GM21526 (cell line): ENCODE measurements around the gene FAM107A.

Experiments
- ATAC-seq: cut with Tn5 transposase; IDR thresholded peaks from one replicate; pipeline ENCODE4 v1.9.1; 2021; ENCODE audit warnings: moderate library complexity; ENCODE audit not compliant: unreplicated experiment, low FRiP score

Gene FAM107A

GRCh38 chr3:58594117-58594516 lies 16.9 kb upstream of the FAM107A start:
- ATAC-seq, result no peak

GRCh38 chr3:58591517-58592510 lies 14.6 kb upstream of the FAM107A start:
- no peak for ATAC-seq

DNA sequence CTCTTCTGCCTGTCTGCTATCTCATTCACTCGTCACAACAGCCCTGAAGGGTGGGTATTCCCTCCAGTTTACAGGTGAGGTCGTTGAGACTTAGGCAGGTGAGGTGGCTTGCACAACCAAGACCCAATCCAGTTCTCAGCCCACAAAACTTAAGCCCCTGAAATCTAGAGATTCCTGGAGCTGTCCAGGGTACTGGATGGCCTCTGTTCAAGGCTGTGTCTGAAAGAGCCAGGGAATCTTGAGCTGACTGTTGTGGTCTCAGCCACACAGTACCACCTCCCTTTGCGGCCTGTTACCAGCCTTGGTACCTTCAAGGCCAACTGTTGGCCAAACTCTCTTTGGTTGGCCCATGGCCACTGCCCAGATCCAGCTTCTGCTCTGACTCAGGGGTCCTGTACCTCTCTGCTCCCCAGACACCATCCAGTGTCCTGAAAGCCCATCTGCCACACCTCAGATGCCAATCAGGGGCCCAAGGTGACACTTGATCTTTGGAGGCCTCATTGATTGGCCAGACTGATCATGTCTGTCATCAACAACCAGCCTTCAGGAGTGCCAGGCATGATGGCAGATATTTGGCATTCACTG lies 10.9 kb upstream of the FAM107A start:
- ATAC-seq, result no peak

GRCh38 chr3:58586776-58587192 lies 9.6 kb upstream of the FAM107A start:
- no peak for ATAC-seq

DNA sequence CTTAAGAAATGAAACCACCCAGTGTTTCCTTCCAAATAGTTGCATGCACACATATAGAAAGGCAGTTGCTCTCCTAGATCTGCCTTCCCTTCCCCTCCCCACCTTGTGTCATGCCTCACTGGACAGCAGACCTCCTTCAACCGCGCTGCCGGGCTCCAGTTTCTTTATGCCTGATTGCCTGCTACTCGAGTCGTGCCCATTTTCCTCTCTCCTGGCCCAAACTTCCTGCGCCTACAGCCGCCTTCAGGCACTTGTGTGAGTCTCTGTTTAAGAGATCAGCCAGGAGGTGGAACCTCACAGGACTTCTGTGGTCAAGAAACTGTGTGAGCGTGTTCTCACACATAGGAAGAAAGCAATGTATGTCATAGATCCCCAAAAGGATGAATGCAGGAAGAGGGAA lies 8.8 kb upstream of the FAM107A start:
- no peak for ATAC-seq

GRCh38 chr3:58585005-58585786 lies 8.0 kb upstream of the FAM107A start:
- no peak for ATAC-seq

- ATAC-seq, result no peak
Observed at GRCh38 chr3:58584690-58585004, 7.5 kb upstream of the FAM107A start.

- no peak for ATAC-seq
Observed at GRCh38 chr3:58581328-58582091, 4.3 kb upstream of the FAM107A start.

DNA sequence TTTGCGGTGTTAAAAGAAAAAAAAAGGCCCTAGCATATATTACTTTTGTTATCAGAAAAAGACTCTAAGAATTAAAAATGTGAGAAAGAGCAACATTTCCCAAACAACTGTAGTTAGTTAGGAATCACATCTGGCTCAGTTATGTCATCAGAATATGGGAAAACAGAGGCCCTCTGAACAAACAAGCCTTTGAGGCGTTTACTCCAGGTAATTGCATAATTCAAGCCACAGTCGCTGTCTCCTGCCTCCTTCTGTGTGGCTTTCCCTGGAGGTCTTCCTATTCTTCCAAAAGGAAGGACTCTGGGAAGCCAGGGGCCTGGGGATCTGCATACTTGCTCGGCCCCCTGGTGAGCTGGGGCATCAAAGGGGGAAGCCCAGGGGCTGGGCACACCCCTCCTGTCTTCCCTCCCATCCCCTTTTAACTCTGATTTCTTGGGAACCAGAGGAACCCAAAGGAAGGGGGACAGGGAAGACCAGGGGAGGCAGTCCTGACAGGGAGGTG lies 3.7 kb upstream of the FAM107A start:
- ATAC-seq, result no peak

GRCh38 chr3:58578873-58579272 lies 1.7 kb upstream of the FAM107A start:
- ATAC-seq, result no peak

DNA sequence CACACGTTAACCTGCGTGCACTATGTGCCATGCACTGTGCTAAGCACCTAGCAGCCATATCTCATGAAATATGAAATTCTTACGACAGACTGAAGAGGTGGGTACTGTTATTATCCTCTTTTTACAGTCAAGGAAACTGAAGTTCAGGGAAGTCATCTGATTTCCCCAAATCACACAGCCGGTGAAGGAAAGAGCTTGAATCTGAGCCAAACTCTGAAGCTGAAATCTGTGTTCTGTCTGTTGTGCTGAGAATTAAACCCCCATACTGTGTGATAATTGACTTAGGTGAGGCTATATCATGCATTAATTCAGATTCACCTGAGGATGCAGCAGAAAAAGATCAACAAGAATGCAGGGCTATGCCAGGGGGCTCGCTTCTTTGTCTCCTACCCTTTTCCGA lies 475 bp downstream of the FAM107A start:
- ATAC-seq, result no peak

DNA sequence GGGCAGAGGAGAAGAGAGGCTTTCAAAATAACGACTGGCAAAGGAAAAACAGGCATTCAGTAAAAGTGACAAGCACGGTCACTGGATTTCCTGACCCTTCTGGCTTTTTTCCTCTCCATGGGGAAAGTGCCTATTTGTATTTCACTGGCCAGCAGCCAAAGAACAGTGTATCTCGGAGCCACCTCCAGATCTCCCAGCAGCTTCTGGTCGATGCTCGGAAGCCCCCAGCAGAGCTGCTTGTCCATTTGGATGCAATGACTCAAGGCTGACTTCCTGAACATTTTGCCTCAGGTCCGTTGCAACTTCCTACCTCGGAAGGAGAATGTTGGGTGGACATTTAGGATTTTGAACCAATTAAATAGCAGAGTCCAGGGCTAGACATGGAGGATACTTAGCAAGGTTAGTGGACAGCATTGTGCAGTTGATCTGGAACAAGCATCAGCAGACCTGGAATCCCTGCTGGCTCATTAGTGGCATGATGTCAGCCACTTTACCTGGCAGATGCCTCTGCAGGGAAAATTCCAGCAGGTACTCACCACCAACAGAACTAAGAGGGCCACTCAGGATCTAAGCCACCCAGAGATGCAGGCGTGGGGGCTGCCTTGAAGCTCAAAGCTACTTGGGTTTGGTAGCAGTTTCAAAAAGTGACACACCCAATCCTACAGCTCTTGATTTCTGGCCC lies 1.1 kb downstream of the FAM107A start:
- no peak for ATAC-seq

GRCh38 chr3:58574682-58575081 lies 2.5 kb downstream of the FAM107A start:
- no peak for ATAC-seq

GRCh38 chr3:58574106-58574505 lies 3.1 kb downstream of the FAM107A start:
- ATAC-seq, result no peak

DNA sequence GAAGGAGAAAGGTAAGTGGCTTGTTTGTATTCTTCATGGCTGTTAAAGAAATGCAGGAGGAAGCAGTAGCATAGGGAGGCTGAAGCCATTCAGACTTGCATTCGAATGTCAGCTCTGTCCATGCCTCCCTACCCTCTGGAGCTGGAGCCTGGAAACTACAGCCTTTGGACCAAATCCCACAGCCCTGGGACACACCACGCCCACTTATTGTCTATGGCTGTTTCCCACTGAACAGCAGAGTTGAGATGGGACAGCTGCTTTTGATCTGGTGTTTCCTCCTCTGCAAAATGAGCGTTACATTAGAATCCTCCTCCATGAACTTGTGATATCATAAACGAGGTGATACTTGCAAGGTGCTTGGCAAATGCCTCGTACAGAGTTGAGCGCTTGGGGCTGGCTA lies 3.6 kb downstream of the FAM107A start:
- no peak for ATAC-seq

GRCh38 chr3:58572634-58573230 lies 4.5 kb downstream of the FAM107A start:
- no peak for ATAC-seq

DNA sequence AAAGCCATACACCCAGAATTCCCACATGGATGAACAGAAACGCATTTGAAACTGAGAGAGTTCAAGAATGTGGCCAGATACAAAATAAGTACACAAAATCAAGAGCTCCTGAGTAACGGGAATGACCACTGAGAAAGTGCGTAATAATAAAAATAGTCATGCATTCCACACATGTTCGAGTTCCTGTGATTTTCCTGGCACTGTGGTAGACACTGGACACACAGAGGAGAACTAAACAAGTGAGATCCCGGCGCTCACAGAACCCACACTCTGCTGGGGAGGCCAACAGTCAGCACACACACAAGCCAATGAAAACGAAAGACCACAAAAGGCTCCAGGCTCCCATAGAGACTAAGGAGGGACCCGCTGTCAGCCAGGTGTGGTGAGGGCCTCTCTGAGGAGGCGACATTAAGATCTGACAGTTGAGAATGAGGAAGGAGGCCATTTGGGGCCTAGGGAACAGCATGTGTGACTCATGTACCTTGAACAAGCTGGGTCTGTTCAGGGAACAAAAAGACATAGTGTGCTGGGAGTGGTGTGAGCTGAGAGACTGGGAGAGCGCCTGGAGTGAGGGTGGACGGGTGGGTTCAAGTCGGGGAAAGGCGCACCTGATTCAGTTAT lies 5.1 kb downstream of the FAM107A start:
- ATAC-seq, result no peak

GRCh38 chr3:58570851-58571250 lies 6.3 kb downstream of the FAM107A start:
- no peak for ATAC-seq
